MM.1S (cell line): ENCODE results near the gene ARID3C.

Source experiments
- DNase-seq: peaks from one replicate; pipeline ENCODE4 v3.0.0-alpha.2; 2015
- H2AFZ ChIP-seq: fragments of 300-600 bp; sonication (generic); 2 replicates; pipeline ENCODE4 v1.6.0; 2016; ENCODE audit warnings: antibody characterized with exemption, low read length
- H3F3A ChIP-seq: fragments of 300-600 bp; sonication (generic); 2 replicates; pipeline ENCODE4 v1.6.1; 2016; ENCODE audit warnings: mild to moderate bottlenecking, antibody characterized with exemption, low read length, moderate library complexity, mixed read lengths; ENCODE audit not compliant: insufficient read depth
- H3K27ac ChIP-seq: fragments of 300-600 bp; sonication (generic); 2 replicates; pipeline ENCODE4 v1.5.1; 2016; ENCODE audit warnings: mild to moderate bottlenecking, low read length
- H3K27me3 ChIP-seq: fragments of 300-600 bp; sonication (generic); replicated peaks from 2 replicates; pipeline ENCODE4 v1.6.0; 2016; ENCODE audit warnings: low read length; ENCODE audit not compliant: insufficient read depth
- H3K36me3 ChIP-seq: fragments of 300-600 bp; sonication (generic); replicated peaks from 2 replicates; pipeline ENCODE4 v1.6.1; 2016; ENCODE audit warnings: mild to moderate bottlenecking, low read length, mixed read lengths; ENCODE audit not compliant: insufficient read depth
- H3K4me1 ChIP-seq: fragments of 300-600 bp; sonication (generic); 2 replicates; pipeline ENCODE4 v1.6.1; 2016; ENCODE audit warnings: low read length, mixed read lengths
- H3K4me2 ChIP-seq: fragments of 300-600 bp; sonication (generic); 2 replicates; pipeline ENCODE4 v1.6.0; 2016; ENCODE audit warnings: low read depth, low read length
- H3K4me3 ChIP-seq: fragments of 300-600 bp; sonication (generic); 2 replicates; pipeline ENCODE4 v1.5.1; 2016; ENCODE audit warnings: low read length, mixed read lengths
- H3K79me2 ChIP-seq: fragments of 300-600 bp; sonication (generic); 2 replicates; pipeline ENCODE4 v1.6.1; 2016; ENCODE audit warnings: mixed run types, low read length, mixed read lengths
- H3K9ac ChIP-seq: fragments of 300-600 bp; sonication (generic); 2 replicates; pipeline ENCODE4 v1.6.1; 2016; ENCODE audit warnings: low read length, mixed read lengths
- H3K9me2 ChIP-seq: fragments of 300-600 bp; sonication (generic); replicated peaks from 2 replicates; pipeline ENCODE4 v1.6.1; 2016; ENCODE audit warnings: mild to moderate bottlenecking, low read length, mixed read lengths; ENCODE audit not compliant: insufficient read depth
- H3K9me3 ChIP-seq: fragments of 300-600 bp; sonication (generic); replicated peaks from 2 replicates; pipeline ENCODE4 v1.6.1; 2016; ENCODE audit warnings: mild to moderate bottlenecking, low read length, mixed read lengths; ENCODE audit not compliant: insufficient read depth
- H4K20me1 ChIP-seq: fragments of 300-600 bp; sonication (generic); 2 replicates; pipeline ENCODE4 v1.6.1; 2016; ENCODE audit warnings: mild to moderate bottlenecking, low read length, moderate library complexity, mixed read lengths; ENCODE audit not compliant: insufficient read depth
- EZH2 ChIP-seq: fragments of 300-600 bp; sonication (generic); optimal IDR thresholded peaks from 2 replicates; pipeline ENCODE3; 2017; ENCODE audit warnings: low read depth, mild to moderate bottlenecking, antibody characterized with exemption, low read length, mixed read lengths
- EZH2phosphoT487 ChIP-seq: fragments of 300-600 bp; sonication (generic); IDR thresholded peaks from 2 replicates; pipeline ENCODE4 v1.6.1; 2018; ENCODE audit warnings: antibody characterized with exemption, low read length
- TF ChIP-seq, protein P1 (sequence below): fragments of 300-600 bp; sonication (generic); IDR thresholded peaks from 2 replicates; pipeline ENCODE4 v1.5.1; 2016; ENCODE audit warnings: antibody characterized with exemption, low read length, mixed read lengths

Gene ARID3C

GRCh38 chr9:34582787-34583186 lies 46.1 kb downstream of the ARID3C start:
- no peaks in the 10 kb centered on the region for H3K9me2 ChIP-seq
- no peaks in the 10 kb centered on the region for H3K9me3 ChIP-seq
- no peaks in the 10 kb centered on the region for H4K20me1 ChIP-seq
- peaks cover 81% of the 10 kb centered on the region for H3K27me3 ChIP-seq
- H3K27ac ChIP-seq: no peak overlapping the region
- no peaks in the 10 kb centered on the region for H3K4me1 ChIP-seq
- H3K4me2 ChIP-seq: no peak overlapping the region
- no peak overlapping the region for H3K9ac ChIP-seq
- no peak for DNase-seq
- no peaks in the 10 kb centered on the region for H3F3A ChIP-seq
- TF ChIP-seq EZH2phosphoT487 (no peak), EZH2 (no peak)
- TF ChIP-seq, protein P1, sequence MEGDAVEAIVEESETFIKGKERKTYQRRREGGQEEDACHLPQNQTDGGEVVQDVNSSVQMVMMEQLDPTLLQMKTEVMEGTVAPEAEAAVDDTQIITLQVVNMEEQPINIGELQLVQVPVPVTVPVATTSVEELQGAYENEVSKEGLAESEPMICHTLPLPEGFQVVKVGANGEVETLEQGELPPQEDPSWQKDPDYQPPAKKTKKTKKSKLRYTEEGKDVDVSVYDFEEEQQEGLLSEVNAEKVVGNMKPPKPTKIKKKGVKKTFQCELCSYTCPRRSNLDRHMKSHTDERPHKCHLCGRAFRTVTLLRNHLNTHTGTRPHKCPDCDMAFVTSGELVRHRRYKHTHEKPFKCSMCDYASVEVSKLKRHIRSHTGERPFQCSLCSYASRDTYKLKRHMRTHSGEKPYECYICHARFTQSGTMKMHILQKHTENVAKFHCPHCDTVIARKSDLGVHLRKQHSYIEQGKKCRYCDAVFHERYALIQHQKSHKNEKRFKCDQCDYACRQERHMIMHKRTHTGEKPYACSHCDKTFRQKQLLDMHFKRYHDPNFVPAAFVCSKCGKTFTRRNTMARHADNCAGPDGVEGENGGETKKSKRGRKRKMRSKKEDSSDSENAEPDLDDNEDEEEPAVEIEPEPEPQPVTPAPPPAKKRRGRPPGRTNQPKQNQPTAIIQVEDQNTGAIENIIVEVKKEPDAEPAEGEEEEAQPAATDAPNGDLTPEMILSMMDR: no peak
- H2AFZ ChIP-seq: no peak overlapping the region
- H3K79me2 ChIP-seq: no peaks in the 10 kb centered on the region
- H3K4me3 ChIP-seq: no peak overlapping the region
- no peaks in the 10 kb centered on the region for H3K36me3 ChIP-seq

DNA sequence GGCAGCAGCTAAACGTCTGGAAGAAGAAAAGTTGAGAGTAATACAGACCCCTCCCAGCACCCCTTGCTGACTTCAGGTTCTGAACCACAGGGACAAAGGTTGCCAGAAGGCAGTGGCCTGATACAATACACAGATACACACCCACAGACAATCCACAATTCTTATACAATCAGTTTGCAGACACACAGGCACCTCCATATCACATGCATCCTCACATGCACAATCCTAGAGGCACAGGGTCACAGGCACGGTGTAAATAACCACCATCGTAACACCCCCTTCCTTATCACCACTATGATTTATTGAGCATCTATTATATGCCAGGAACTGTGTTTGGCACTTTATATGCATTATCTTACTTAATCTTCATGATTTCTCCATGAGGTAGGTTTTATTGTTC lies 47.5 kb downstream of the ARID3C start:
- H3K9me3 ChIP-seq: no peaks in the 10 kb centered on the region
- peaks cover 80% of the 10 kb centered on the region for H3K27me3 ChIP-seq

GRCh38 chr9:34580358-34580757 lies 48.5 kb downstream of the ARID3C start:
- H3K27me3 ChIP-seq: peaks cover 77% of the 10 kb centered on the region
- no peak for DNase-seq
- H3K9ac ChIP-seq: no peak overlapping the region
- H3K27ac ChIP-seq: no peak overlapping the region
- H3F3A ChIP-seq: no peaks in the 10 kb centered on the region
- no peaks in the 10 kb centered on the region for H3K9me2 ChIP-seq
- no peaks in the 10 kb centered on the region for H3K36me3 ChIP-seq
- H4K20me1 ChIP-seq: no peaks in the 10 kb centered on the region
- no peak overlapping the region for H3K4me2 ChIP-seq
- no peak overlapping the region for H2AFZ ChIP-seq
- H3K9me3 ChIP-seq: no peaks in the 10 kb centered on the region
- no peak overlapping the region for H3K4me3 ChIP-seq
- H3K79me2 ChIP-seq: no peaks in the 10 kb centered on the region
- H3K4me1 ChIP-seq: no peaks in the 10 kb centered on the region
- TF ChIP-seq EZH2phosphoT487: no peak
- no peak for TF ChIP-seq EZH2
- TF ChIP-seq, protein P1: no peak

More for the DNA sequence above, 47.5 kb downstream of the ARID3C start:
- Histone ChIP-seq H3K4me1 (no peaks in the 10 kb centered on the region), H3K79me2 (no peaks in the 10 kb centered on the region), H2AFZ (no peak overlapping the region), H3K27ac (no peak overlapping the region), H3K9ac (no peak overlapping the region), H3K4me3 (no peak overlapping the region), H3K4me2 (no peak overlapping the region), H3K9me2 (no peaks in the 10 kb centered on the region), H4K20me1 (no peaks in the 10 kb centered on the region), H3F3A (no peaks in the 10 kb centered on the region), H3K36me3 (no peaks in the 10 kb centered on the region)
- DNase-seq: no peak
- TF ChIP-seq, protein P1: no peak
